GM19468 (cell line): ENCODE measurements around the gene EIF3L.

Source experiments
- ATAC-seq: cut with Tn5 transposase; IDR thresholded peaks from one replicate; pipeline ENCODE4 v1.9.1; 2021; ENCODE audit warnings: mild to moderate bottlenecking, moderate library complexity, moderate number of reproducible peaks; ENCODE audit not compliant: unreplicated experiment; ENCODE audit errors: extremely low read depth

The EIF3L gene

DNA sequence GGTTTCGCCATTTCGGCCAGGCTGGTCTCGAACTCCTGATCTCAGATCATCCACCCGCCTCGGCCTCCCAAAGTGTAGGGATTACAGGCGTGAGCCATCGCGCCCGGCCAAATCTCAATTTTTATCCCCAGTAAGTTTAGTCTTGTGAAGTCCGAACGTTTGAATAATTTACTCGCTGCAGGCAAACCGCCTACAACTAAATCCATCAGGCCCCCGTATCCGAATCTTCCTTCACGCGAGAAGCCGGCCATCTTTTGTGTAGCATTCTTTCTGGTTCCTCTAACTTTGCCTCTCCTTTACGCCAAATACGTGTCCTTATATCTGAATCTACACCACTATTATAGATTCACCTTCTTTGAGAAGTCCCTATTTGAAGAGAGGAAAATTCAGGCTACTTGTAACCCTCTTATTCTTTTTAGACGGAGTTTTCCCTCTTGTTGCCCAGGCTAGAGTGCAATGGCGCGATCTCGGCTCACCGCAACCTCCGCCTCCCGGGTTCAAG lies 581 bp upstream of the EIF3L start:
- no peak for ATAC-seq

DNA sequence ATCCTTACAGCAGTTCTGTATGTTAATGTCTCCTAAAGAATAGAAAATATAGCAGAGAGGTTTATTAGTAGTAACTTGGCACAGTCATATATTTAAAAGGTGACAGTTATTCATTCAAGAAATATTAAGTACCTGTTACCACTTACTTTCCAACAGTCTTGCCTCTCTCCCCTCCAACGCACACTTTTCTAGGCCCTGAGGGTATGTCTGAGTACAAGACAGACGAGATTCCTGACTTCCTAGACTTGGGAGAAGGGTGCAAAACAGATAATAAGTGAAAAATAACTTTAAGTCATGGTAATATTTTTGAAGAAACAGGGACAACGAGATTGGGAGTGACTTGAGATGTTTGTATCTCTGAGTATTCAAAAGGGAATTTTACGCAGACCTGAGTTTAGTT lies 1.6 kb downstream of the EIF3L start:
- ATAC-seq: no peak

DNA sequence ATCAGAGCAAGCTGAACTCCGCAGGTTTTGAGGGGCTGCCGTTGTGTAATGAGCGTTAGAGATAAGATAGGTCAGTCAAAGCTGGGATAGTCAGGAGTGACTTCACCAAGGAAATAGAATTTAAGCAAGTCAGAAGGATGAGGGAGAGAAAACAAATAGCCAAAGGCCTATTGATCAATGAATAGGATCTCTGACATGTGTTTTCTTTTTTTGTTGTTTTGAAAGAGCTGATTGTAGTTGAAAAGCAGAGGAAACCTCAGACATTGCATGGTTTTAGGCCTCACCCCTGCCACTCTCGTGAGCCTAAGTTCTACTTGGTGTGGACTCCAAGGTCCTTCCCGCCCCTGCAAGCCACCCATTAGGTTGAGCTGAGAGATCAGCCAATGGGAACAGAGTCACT lies 3.2 kb downstream of the EIF3L start:
- no peak for ATAC-seq

DNA sequence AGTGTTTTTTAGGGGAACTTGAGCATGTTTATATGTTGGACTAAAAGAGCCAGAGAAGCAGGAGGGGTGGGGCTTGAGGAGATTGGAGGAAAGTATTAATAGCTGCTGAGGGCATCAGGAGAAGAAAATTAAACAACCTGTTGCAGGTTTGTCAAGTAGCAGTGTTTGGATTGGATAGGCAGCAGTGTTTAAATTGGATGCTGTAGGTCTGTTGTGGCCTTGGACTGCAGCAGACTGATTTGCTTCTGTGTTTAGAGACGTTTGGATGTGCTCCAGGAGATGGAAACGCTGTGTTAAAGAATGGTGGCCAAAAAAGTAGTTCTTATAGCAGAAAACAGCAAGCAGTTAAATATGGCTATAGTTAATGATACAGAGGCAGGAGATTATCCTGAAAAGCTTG lies 5.7 kb downstream of the EIF3L start:
- no peak for ATAC-seq

DNA sequence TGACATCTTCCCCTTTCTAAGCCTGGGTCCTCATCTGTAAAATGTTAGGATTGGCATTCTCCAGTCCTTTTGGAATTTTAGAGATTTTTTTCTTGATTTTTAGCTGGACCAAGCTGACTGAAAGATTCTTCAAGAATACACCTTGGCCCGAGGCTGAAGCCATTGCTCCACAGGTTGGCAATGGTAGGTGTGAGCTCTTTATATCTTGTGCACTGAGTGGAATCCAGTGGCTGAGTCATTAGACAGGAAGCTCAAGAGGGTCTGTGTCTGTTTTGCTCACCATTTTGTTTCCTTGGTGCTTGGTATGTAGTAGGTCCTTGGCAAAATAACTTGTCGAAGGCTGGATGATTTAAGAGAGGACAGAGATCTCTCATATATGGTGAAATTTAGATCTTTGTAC lies 6.2 kb downstream of the EIF3L start:
- ATAC-seq: no peak

DNA sequence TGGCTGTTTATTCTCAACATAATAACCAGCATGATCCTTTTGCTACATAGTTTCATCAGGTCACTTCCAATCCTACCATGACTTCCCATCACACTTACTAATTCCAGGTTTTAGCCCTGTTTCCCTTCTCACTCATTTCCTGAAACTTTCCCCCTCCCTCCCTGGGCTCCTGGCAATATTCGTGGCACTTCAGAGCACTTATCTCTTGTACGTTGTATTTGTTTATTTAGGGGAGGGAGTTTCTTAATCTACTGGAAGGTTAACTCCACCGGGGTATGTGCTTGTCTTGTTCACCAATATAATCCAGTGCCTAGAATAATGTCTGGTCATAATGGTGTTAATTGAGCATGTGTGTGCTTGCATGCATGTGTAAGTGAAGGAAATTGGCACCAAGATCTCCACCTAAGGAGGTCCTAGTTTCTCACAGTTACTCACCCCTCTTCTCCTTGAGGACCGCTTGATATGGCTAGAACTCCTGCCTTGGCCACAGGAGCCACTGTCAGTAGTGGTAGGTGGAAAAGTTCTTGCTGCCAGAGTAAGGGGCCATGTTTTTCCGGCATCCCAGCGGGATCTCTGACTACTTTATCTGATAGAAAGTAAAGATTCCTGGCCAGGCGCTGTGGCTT lies 11.7 kb downstream of the EIF3L start:
- no peak for ATAC-seq

DNA sequence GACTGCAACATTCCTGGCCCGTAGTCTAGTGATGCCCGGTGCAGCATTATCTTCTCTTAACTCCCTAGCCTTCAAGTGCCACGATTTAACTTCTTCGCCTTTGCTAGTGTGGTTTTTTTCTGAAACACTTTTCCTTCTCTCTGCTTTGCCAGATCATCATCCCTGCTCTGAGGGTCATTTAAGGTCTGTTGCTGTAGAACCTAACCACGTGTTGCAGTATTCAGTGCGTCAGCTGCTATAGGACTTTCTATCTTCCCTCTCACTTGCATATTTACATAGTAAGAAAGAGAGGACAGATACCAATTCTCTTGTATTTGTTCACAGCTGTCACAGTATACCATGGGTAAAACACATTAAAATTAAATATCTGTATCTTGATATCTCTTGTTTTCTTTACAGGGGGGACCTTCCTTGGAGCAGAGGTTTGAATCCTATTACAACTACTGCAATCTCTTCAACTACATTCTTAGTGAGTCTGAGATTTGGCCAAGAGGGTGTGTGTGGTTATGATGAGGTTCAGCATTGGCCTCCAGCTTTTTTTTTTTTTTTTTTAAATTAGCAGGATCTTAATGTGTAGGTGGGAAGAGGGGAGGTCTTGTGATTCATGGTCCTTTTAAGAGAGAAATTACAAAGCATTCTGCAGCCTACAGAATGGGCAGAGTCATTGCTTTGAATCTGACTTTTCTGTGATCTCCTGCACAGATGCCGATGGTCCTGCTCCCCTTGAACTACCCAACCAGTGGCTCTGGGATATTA lies 13.5 kb downstream of the EIF3L start:
- no peak for ATAC-seq

DNA sequence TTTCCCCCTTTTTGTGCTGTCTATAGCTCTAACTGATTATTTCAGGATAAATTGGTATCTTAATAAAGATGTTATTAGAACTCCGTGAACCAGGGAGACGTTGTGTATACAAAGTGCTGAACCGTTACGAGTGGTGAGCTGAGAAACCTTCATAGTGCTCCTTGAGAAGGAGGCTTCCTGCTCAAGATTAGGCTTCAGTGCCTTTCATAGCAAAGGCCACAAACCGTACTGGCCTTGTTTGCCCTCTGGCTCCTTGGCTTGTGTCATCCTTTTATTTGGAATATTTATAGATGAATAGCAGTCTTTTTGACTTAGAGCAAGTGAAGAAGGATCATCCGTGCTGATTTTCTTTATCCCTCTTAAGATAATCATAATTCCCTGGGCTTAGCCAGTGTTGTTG lies 16.3 kb downstream of the EIF3L start:
- ATAC-seq: no peak

DNA sequence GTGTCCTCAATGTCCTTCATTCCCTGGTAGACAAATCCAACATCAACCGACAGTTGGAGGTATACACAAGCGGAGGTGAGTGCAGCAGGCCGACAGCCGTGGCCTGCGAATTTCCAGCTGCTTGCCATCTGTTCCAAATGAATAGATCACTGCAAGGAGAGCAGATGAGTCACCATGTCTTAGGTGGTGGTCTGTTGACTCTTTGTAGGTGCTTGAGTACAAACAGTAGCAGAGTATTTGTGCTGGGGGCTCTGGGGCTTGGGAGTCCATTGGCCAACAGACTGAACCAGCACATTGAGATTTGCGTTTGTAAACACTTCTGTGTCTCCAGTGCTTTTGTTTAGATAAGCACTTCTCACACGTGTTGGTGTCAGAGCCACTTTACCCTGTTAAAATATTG lies 21.1 kb downstream of the EIF3L start:
- no peak for ATAC-seq

DNA sequence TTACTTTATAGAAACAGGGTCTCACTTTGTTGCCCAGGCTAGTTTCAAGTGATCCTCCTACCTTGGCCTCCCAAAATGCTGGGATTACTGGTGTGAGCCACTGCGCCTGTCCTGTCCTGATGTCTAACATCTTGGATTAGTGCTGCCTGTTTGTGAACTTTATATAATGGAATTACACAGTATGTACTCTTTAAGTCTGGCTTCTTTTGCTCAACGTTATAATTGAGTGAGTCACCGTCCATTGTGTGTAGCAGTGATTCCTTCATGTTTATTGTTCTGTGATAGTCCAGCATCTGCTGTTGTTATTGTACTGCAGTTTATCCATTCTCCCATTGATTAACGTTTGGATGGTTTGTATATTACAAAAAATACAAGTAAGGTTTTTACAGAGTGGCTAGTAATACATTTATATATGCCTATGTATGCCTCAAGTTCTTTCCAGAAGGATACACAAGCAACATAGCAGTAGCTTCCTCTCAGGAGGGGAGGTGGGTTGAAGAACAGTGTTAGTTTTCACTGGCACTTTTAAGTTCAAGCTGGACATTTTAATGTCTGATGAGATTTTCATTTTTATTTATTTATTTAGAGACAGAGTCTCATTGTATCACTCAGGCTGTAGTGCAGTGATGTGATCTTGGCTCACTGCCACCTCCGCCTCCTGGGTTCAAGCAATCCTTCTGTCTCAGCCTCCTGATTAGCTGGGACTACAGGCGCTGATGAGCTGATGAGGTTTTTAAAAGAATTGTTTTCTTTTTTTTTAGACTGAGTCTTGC lies 31.6 kb downstream of the EIF3L start:
- ATAC-seq: no peak

DNA sequence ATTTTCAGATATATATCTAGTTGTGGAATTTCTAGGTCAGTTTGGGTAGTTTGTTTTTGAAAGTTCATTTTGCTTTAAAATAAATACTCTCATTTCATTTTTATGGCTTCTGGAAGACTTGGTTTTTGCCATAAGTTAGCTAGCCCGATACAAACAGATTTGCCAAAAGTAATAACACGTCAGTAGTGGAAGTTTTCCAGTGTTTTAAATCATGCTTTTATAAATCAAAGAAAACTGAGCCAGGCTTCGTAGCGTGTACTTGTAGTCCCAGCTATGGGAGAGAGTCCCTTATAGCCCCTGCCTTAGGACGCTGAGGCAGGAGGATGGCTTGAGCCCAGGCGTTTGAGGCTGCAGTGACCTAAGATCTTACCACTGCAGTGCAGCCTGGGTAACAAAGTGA lies 35.2 kb downstream of the EIF3L start:
- ATAC-seq: no peak

DNA sequence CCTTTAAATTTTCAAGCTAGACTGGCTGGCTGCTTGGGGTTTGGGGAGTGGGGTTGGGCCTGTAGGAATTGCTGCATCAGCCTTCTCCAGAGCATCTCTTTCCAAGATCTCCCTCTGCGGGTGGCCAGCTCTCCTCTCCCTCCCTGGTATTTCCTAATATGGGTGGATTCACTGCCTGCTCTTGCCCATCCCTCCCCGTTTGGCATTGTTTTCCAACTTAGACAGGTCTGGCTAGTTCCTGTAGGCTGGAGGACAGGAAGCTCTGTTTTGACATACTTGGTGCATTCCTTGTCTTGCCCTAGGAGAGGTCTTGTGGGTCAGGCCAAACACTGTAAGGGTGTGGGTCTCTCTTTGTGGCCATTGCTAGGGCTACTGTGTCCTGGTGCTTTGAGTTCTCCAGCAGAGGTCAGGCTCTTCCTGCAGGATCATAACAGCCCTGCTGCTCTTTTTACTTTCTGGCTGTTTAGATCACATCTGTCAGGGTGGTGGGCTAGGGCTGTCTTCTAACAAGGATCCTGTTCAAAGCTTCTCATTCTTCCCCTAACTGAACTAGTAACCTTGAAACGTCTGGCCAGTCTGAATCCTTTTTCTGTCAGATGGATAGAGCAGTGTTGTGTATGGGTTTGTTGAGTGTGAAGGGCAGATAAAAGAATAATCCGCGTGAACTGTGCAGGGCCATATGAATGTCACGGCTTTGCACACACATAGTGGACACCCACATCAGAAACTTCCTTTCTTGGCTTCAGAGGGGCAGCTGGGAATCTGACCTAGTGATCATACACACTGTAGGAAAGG lies 38.6 kb downstream of the EIF3L start:
- ATAC-seq: no peak

DNA sequence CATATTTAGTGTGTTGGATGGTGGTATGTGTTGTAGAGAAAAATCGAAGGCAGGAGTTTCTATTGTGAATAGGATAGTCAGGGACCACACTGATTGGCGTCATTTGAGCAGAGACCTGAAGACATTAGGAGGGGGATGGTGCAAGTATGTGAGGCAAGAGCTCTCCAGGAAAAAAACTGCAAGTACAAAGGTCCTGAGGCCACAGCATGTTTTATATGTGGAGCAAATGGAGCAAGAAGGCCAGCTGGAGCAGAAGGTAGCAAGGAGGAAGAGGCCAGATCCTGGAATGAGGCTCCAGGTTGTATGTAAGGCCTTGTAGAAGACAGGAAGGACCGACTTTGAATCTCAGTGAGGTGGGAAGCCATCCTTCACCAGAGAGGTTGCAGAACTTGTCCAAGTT lies 42.7 kb downstream of the EIF3L start:
- ATAC-seq: no peak

DNA sequence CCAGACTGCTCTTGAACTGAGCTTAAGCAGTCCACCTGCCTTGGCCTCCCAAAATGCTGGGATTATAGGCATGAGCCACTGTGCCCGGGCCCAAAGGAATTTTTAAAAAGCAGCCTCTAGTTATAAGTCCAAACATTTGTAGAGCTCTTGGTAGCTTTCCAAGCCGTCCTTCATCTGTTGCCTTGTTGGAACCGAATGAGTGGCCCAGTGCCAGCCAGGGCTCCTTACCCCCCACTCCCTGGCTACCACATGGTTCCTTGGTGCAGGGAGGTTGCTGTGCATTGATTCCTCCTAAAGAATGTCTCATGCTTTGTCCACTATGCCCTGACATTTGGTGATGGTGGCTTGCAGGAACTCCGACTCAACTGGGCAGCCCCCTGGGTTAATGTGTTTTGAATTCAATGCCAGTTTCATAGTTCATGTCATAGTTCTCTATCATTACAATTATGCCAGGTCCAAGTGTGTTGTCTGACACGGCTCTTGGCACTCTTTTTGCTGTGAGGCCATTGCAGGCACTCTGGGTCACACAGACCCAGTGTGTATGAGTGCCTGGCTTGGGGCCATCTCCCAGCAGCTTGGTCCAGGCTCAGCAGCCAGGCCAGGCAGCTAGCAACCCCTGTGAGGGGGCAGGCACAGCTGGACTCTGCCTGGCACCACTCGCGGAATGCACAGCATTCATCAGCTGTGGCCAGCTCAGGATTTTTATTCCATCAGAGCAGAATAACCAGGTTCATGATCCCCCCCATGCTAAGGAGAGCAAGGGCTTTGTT lies 43.5 kb downstream of the EIF3L start:
- no peak for ATAC-seq

DNA sequence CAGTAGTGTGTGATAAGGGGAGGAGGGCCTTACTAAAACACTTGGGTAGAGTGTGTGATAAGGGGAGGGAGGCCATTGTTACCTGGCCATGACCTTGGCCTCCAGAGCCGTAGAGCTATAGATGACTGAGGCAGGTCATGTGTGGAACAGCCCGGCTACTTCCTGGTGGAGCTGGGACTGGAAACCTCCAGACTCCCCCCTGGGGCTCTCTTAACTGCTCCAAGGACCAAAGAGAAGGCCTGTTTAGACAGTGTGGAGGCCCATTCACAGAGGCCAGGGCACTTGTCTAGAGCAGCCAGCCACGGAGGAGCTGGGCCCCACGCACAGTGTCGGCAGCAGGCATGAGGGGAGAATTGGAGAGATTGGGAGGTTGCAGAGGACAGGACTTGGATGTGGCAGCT lies 44.4 kb downstream of the EIF3L start:
- ATAC-seq: no peak

DNA sequence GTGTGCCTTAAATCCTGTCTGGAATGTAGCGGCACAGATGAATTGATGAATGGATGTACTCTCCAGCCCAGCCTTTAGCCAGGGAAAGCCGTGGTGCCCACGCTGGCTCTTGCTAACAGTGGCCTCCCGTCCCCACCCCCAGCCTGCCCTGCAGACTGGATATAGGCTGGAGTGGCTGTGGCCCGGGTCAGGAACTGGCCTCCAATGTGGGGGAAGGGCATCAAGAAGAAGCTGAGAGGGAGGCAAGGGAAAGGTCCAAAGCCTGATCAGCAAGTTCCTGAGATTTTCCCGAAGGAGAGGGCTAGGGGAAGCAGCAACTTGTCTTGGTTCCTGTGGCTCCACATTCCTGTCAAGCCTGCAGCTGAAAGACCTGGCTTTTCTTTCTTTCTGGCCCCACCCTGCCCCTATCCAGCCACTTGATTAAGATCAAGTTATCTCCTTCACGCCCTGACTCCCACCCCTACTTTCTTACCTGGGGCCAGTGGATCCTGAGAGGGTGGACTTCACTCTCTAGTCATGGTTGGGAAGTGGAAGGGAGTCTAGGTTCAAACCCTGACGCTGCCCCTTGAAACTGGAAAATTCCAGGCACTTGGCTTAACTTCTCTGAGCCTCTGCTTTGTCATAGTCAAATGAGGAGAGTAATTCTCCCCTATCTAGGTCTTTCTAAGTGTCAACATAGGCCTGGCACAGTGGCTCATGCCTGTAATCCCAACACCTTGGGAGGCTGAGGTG lies 45.9 kb downstream of the EIF3L start:
- no peak for ATAC-seq

DNA sequence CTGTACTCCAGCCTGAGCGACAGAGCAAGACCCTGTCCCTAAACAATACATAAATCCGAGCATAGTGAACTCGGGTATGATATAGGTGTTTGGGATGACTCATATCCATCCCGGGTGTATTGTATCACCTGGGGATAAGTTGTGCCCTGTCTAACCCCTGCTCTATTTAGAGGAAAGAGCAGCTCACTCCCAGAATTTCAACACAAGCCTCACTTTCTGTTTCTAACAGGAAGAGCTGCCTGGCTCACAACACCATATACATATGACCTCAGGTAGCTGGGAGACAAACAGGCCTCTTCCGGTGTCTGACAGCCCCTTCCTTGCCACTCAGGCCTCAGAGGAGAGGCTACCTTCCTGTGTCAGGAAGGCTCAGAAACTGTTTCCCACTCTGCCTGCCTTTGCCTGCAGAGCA lies 47.0 kb downstream of the EIF3L start:
- peak; percentile 46 for ATAC-seq

DNA sequence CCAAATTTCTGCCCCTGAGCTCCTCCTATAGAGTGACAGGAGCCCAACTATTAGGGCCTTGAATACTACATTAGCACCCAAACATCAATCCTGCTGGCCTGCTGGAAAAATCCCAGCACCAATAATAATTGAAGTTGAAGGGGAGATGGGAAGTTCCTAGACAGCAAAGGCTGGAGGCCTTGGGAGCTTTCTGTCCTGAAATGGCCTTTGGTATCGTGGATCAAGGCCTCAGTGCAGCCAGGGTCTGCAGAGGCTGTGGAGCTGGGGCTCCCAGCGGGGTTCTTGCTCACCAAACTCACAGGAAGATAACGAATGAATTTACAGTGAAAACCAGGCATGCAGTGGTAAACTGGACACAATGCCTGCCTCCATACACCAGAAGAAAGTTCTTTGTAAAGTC lies 47.7 kb downstream of the EIF3L start:
- no peak for ATAC-seq

DNA sequence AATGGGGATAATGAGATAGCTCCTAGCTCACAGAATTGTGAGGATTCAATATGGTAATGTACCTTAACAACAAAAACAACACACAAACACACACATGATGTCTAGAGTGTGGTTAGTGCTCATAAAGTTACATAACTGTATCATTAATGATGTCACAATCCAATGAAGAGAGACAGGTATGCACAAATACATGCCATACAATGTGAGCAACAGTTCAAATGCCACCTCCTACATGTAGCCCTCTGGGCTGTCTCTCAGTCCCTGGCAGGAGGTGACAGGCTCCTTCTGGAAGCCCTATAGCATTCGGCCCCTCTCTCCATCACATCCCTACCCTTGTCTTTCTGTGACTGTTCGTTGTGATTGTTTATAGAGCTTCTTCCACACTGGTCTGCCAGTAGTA lies 48.6 kb downstream of the EIF3L start:
- ATAC-seq: no peak
